H1 (cell line): ENCODE results near the gene NT5DC3. TPM values are rescaled to one million over a fixed set of nuclear protein-coding genes. Genes with fewer than 3 reads are reported as not detected.

Experiments used
- CTCF ChIA-PET: fragments of 300-600 bp; sonication (Branson Sonifier 250); formaldehyde crosslinking; loops from one replicate; lab custom pipeline; 2021; ENCODE audit not compliant: partially characterized antibody; lab: Charles Lee
- POLR2A ChIA-PET: fragments of 300-600 bp; sonication (Branson Sonifier 250); formaldehyde crosslinking; loops from one replicate; lab custom pipeline; 2021; ENCODE audit warnings: inconsistent platforms; ENCODE audit not compliant: partially characterized antibody; lab: Charles Lee
- DNase-seq, 2 experiments: peaks; one replicate each; pipeline versions ENCODE4 v3.0.0 to v3.0.0-alpha.2; 2010 to 2022; ENCODE audit warnings: low spot score in 2 of 2, low read depth in 1 of 2, mixed read lengths in 1 of 2
- FAIRE-seq: peaks from 2 replicates; lab custom pipeline; 2011; peaks lifted over from hg19 to GRCh38; lab: Jason Lieb, UNC
- H2AFZ ChIP-seq: 2 replicates; pipeline ENCODE4 v1.8.1; 2012; ENCODE audit warnings: low read length, inconsistent platforms
- H2AK5ac ChIP-seq: 2 replicates; pipeline ENCODE4 v1.6.1; 2013; ENCODE audit warnings: low read depth, low read length
- H2BK120ac ChIP-seq: replicated peaks from 2 replicates; pipeline ENCODE3; 2013; ENCODE audit warnings: low read depth, low read length, inconsistent platforms
- H2BK12ac ChIP-seq: 2 replicates; pipeline ENCODE4 v1.6.1; 2013; ENCODE audit warnings: low read depth, low read length
- H2BK15ac ChIP-seq: 2 replicates; pipeline ENCODE4 v1.6.1; 2013; ENCODE audit warnings: low read length
- H2BK20ac ChIP-seq: 2 replicates; pipeline ENCODE4 v1.6.1; 2013; ENCODE audit warnings: low read length
- H2BK5ac ChIP-seq: 2 replicates; pipeline ENCODE4 v1.6.1; 2013; ENCODE audit warnings: low read depth, low read length
- H3K14ac ChIP-seq: 2 replicates; pipeline ENCODE4 v1.6.1; 2013; ENCODE audit warnings: inconsistent platforms; ENCODE audit not compliant: insufficient read length
- H3K18ac ChIP-seq: 2 replicates; pipeline ENCODE4 v1.6.1; 2013; ENCODE audit warnings: low read length; ENCODE audit errors: extremely low read depth
- H3K23ac ChIP-seq: 2 replicates; pipeline ENCODE4 v1.6.1; 2013; ENCODE audit warnings: inconsistent platforms; ENCODE audit not compliant: insufficient read length
- H3K23me2 ChIP-seq: 2 replicates; pipeline ENCODE4 v1.6.1; 2013; ENCODE audit warnings: low read depth, low read length
- H3K27ac ChIP-seq: 2 replicates; pipeline ENCODE4 v1.6.1; 2011; ENCODE audit warnings: low read depth, low read length, inconsistent platforms
- H3K27me3 ChIP-seq, 4 experiments: replicated peaks in 1 of 4; 1 replicate in 1 of 4; 2 replicates in 3 of 4; pipeline versions ENCODE4 v1.6.1 to v1.8.1; 2011 to 2013; ENCODE audit warnings: low read length in 3 of 4, mild to moderate bottlenecking in 3 of 4, inconsistent platforms in 2 of 4, mixed read lengths in 2 of 4, moderate library complexity in 1 of 4; ENCODE audit not compliant: control insufficient read depth in 3 of 4, insufficient read depth in 3 of 4; ENCODE audit errors: extremely low read depth in 1 of 4
- H3K36me3 ChIP-seq, 4 experiments: 2 replicates each; pipeline versions ENCODE4 v1.6.1 to v1.8.1; 2011 to 2013; ENCODE audit warnings: mild to moderate bottlenecking in 4 of 4, low read length in 3 of 4, moderate library complexity in 2 of 4, control low read depth in 1 of 4, inconsistent platforms in 1 of 4; ENCODE audit not compliant: insufficient read depth in 4 of 4, control insufficient read depth in 2 of 4
- H3K4ac ChIP-seq: replicated peaks from 2 replicates; pipeline ENCODE3; 2013; ENCODE audit warnings: low read length, low read depth, mixed read lengths, inconsistent platforms; ENCODE audit not compliant: insufficient read length
- H3K4me1 ChIP-seq, 4 experiments: replicated peaks in 1 of 4; 1 replicate in 1 of 4; 2 replicates in 3 of 4; pipeline versions ENCODE4 v1.6.1 to v1.8.1; 2011 to 2013; ENCODE audit warnings: low read length in 3 of 4, inconsistent platforms in 2 of 4, mixed read lengths in 1 of 4; ENCODE audit not compliant: insufficient read depth in 4 of 4, control insufficient read depth in 3 of 4
- H3K4me2 ChIP-seq, 2 experiments: 2 replicates each; pipeline versions ENCODE4 v1.6.1 to v1.8.1; 2011 to 2013; ENCODE audit warnings: low read depth in 2 of 2, low read length in 2 of 2, control low read depth in 1 of 2, inconsistent platforms in 1 of 2, mild to moderate bottlenecking in 1 of 2; ENCODE audit not compliant: insufficient read depth in 1 of 2
- H3K4me3 ChIP-seq, 4 experiments: fragments of 200-600, 300-600 bp in 1 of 4; sonication (generic), shearing (Covaris generic), sonication (Bioruptor Twin) in 1 of 4; 2 replicates each; pipeline versions ENCODE4 v1.5.1 to v1.8.1; 2011 to 2016; ENCODE audit warnings: low read length in 4 of 4, low read depth in 3 of 4, control low read depth in 2 of 4, inconsistent platforms in 2 of 4, mild to moderate bottlenecking in 2 of 4, mixed read lengths in 1 of 4, moderate library complexity in 1 of 4; ENCODE audit not compliant: insufficient read depth in 2 of 4; ENCODE audit errors: extremely low read depth in 1 of 4
- H3K56ac ChIP-seq: replicated peaks from 2 replicates; pipeline ENCODE3; 2013; ENCODE audit warnings: low read depth, mild to moderate bottlenecking, mixed read lengths, low read length, inconsistent platforms; ENCODE audit not compliant: insufficient read length
- H3K79me1 ChIP-seq: 2 replicates; pipeline ENCODE4 v1.6.1; 2013; ENCODE audit warnings: low read depth, low read length, control low read depth
- H3K79me2 ChIP-seq, 2 experiments: 2 replicates each; pipeline versions ENCODE4 v1.6.1 to v1.8.1; 2012 to 2013; ENCODE audit warnings: low read length in 2 of 2, mild to moderate bottlenecking in 2 of 2, inconsistent platforms in 1 of 2; ENCODE audit not compliant: insufficient read depth in 2 of 2, control insufficient read depth in 1 of 2
- H3K9ac ChIP-seq, 4 experiments: replicated peaks in 1 of 4; 1 replicate in 1 of 4; 2 replicates in 3 of 4; pipeline versions ENCODE4 v1.6.1 to v1.8.1; 2011 to 2013; ENCODE audit warnings: low read depth in 3 of 4, low read length in 3 of 4, control low read depth in 2 of 4, mild to moderate bottlenecking in 2 of 4, moderate library complexity in 2 of 4, inconsistent platforms in 1 of 4; ENCODE audit errors: extremely low read depth in 1 of 4
- H3K9me3 ChIP-seq, 2 experiments: 2 replicates each; pipeline versions ENCODE4 v1.6.1 to v1.8.1; 2012 to 2013; ENCODE audit warnings: mild to moderate bottlenecking in 2 of 2, moderate library complexity in 2 of 2, control low read depth in 1 of 2, inconsistent platforms in 1 of 2, low read depth in 1 of 2, low read length in 1 of 2, mixed read lengths in 1 of 2; ENCODE audit not compliant: insufficient read depth in 2 of 2
- H4K20me1 ChIP-seq, 2 experiments: replicated peaks in 1 of 2; 2 replicates each; pipeline versions ENCODE3 to v1.8.1; 2011 to 2013; ENCODE audit warnings: inconsistent platforms in 2 of 2, low read length in 2 of 2, mild to moderate bottlenecking in 1 of 2; ENCODE audit not compliant: insufficient read depth in 2 of 2, control insufficient read depth in 1 of 2
- H4K5ac ChIP-seq: 2 replicates; pipeline ENCODE4 v1.6.1; 2013; ENCODE audit warnings: low read length, low read depth, mixed read lengths, inconsistent platforms; ENCODE audit not compliant: insufficient read length
- H4K8ac ChIP-seq: 2 replicates; pipeline ENCODE4 v1.8.0; 2013; ENCODE audit warnings: mild to moderate bottlenecking, moderate library complexity, low read length, inconsistent platforms; ENCODE audit not compliant: insufficient read depth; ENCODE audit errors: extremely low read depth
- H4K91ac ChIP-seq: replicated peaks from 2 replicates; pipeline ENCODE3; 2013; ENCODE audit warnings: low read length, mixed read lengths, inconsistent platforms; ENCODE audit not compliant: insufficient read length
- RAD21 ChIP-seq, 2 experiments: IDR thresholded peaks in 1 of 2; conservative IDR thresholded peaks in 1 of 2; 2 replicates each; pipeline ENCODE4 v1.6.1; 2011; ENCODE audit warnings: low read depth in 2 of 2, low read length in 2 of 2, improper control_type of control experiment in 1 of 2, inconsistent platforms in 1 of 2, mild to moderate bottlenecking in 1 of 2, moderate library complexity in 1 of 2
- WGBS, 2 experiments: shearing (Covaris generic) in 1 of 2; methylation state at CpG; one replicate each; pipeline versions ENCODE4 v1.1.6 to v1.1.7; 2013 to 2015; ENCODE audit warnings: low lambda C conversion rate in 2 of 2, mixed read lengths in 2 of 2, inconsistent platforms in 1 of 2, low coverage in 1 of 2, missing lambda C conversion rate in 1 of 2; ENCODE audit not compliant: insufficient replicate concordance in 2 of 2, insufficient coverage in 1 of 2, insufficient read length in 1 of 2; ENCODE audit errors: extremely low coverage in 1 of 2, missing lambda C conversion rate in 1 of 2; 5-methylcytosine and 5-hydroxymethylcytosine counted together
- polyA plus RNA-seq, 7 experiments: library from polyadenylated mRNA; depleted of rRNA in 3 of 7; stranded (reverse) in 5 of 7; unstranded in 2 of 7; fragments of >200 nt in 5 of 7; fragments of 200-250 nt in 2 of 7; gene quantifications; 1 replicate in 5 of 7; 2 replicates in 1 of 7; 4 replicates in 1 of 7; pipeline versions ENCODE4 v1.2.1 to v1.2.3, GENCODE V29; 2011 to 2013; ENCODE audit warnings: missing spikeins in 2 of 7, mixed read lengths in 2 of 7
- total RNA-seq: library from RNA; stranded (reverse); fragmentation: NEBNext Ultra II Directional; extraction: Animal tissue kit (Norgen Biotek cat#: 25700); gene quantifications from 2 replicates; pipeline ENCODE4 v1.2.1, GENCODE V29; 2021

Gene NT5DC3
- total and polyA plus RNA-seq, 2 of the 8 experiments (the other 6 are each of a cell fraction or from before 2014, with no cell fraction given) = 5.4 to 14.8 TPM

DNA sequence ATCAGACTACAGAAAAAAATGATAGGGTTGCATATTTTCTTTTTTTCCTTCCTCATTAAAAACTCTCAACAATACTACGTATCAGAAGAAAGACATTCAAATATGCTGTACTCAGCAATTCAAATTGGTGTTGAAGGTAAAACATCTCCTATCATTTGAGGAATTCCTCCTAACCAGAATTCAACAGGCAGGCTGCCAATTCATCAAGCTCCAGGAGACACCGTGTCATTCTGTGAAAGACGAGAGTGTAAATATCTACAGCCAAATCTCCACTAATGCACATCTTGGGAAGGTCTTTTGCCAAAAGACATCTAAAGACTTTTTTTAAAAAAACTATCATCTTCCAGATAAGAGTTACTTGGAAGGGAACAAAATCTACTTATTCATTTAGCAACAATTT, 26.6 kb downstream of the NT5DC3 start:
- no peak overlapping the region for H3K56ac ChIP-seq

More for the DNA sequence above, 26.6 kb downstream of the NT5DC3 start:
- no peak for FAIRE-seq
- Histone ChIP-seq H3K18ac (no peak overlapping the region), H3K14ac (no peak overlapping the region), H3K79me1 (no peaks in the 10 kb centered on the region), H3K27ac (no peak overlapping the region), H3K36me3 (peaks cover 0 to 5% (median 4%) of the 10 kb centered on the region in 4 experiments; a peak in 3 of 8 replicates), H3K23me2 (no peaks in the 10 kb centered on the region), H3K9ac (no peak overlapping the region), H4K8ac (no peak overlapping the region), H4K5ac (no peak overlapping the region), H3K4ac (no peak overlapping the region)
- CTCF ChIA-PET = no interaction called here
- DNase-seq = no peak
- WGBS, 2 experiments = 89% methylated on average over 3 of the region's 3 CpGs; no CpG with 5 or more reads in 1 of the 2 experiments
- no peak for TF ChIP-seq RAD21 (IDR thresholded peaks at IDR 0.05 in 1 of 2, conservative IDR thresholded peaks at IDR 0.05 in 1 of 2; ENCODE audit: low read depth in 2 of 2, low read length in 2 of 2)
- TF ChIP-seq, all 59 proteins: peak for 0
- Histone ChIP-seq H4K91ac (no peak overlapping the region), H3K9me3 (no peaks in the 10 kb centered on the region), H3K23ac (no peak overlapping the region), H3K4me2 (no peak overlapping the region), H3K4me3 (no peak overlapping the region), H3K79me2 (0 out of 4 replicates have a peak, but pooled peaks cover 0 to 4% of the 10 kb centered on the region in 2 experiments), H2AK5ac (no peak overlapping the region), H3K27me3 (no peaks in the 10 kb centered on the region), H3K4me1 (no peaks in the 10 kb centered on the region), H2BK12ac (no peak overlapping the region), H2AFZ (no peak overlapping the region), H2BK15ac (no peak overlapping the region), H2BK5ac (no peak overlapping the region), H2BK20ac (no peak overlapping the region), H4K20me1 (peaks cover 0 to 1% of the 10 kb centered on the region in 2 experiments), H2BK120ac (no peak overlapping the region)
- POLR2A ChIA-PET = interaction anchor here (1.8 kb wide), 1 partner anchor 27 kb away, joined by 5 read pairs; the partner anchor contains the start of gene NT5DC3
